Measurements from ENCODE around the gene IGFLR1.

DNA sequence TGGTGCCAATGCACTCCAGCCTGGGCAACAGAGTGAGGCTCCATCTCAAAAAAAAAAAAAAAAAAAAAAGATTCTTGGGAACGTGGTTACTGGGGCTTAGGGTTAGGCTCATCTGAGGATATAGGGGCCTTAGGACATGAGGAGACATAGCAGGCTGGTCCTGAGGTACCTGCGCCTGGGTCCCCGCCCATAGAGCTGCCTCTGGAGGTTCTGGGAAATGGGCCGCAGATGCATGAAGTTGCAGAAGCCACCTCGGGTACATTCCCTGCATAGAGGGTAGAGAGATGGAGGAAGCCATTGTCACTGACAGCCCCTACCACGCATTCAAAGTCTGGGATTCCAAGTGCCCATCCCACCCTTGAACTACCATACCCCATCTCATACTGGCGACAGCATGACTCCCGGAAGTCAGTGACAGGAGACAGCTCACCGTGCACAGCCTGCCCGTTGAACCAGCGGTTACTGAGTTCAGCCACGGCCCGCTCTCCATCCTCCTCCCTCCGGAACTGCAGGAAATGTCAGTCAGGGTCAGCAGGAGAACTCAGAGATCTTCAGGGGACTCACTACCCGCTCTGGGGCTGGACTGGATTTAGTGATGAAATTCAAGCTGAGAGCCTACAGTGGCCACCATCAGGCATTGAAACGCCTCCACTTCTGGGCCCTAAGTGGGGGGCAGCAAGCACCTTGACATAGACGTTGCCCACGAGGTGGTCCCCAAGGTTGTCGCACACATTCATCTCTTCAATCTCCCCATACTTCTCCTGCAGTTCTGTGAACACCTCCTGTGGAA lies 1.6 kb upstream of the IGFLR1 start:
- TF ChIP-seq, protein P1, sequence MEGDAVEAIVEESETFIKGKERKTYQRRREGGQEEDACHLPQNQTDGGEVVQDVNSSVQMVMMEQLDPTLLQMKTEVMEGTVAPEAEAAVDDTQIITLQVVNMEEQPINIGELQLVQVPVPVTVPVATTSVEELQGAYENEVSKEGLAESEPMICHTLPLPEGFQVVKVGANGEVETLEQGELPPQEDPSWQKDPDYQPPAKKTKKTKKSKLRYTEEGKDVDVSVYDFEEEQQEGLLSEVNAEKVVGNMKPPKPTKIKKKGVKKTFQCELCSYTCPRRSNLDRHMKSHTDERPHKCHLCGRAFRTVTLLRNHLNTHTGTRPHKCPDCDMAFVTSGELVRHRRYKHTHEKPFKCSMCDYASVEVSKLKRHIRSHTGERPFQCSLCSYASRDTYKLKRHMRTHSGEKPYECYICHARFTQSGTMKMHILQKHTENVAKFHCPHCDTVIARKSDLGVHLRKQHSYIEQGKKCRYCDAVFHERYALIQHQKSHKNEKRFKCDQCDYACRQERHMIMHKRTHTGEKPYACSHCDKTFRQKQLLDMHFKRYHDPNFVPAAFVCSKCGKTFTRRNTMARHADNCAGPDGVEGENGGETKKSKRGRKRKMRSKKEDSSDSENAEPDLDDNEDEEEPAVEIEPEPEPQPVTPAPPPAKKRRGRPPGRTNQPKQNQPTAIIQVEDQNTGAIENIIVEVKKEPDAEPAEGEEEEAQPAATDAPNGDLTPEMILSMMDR (conservative IDR thresholded peaks at IDR 0.05; ENCODE audit: low read depth, low read length) = no peak
- TF ChIP-seq EZH2 (IDR thresholded peaks at IDR 0.05; ENCODE audit: borderline replicate concordance, low read depth, low read length, poor library complexity, severe bottlenecking) = no peak
